Measurements from ENCODE around the gene LRP6.

- TF ChIP-seq HDGF (IDR thresholded peaks at IDR 0.05; ENCODE audit: borderline replicate concordance) (no peak), FOXA1 (IDR thresholded peaks at IDR 0.05) (no peak), ELF4 (IDR thresholded peaks at IDR 0.05) (no peak), SP1 (IDR thresholded peaks at IDR 0.05) (no peak), ARNT (IDR thresholded peaks at IDR 0.05) (no peak), FOXM1 (IDR thresholded peaks at IDR 0.05; ENCODE audit: borderline replicate concordance) (no peak), FOXK2 (IDR thresholded peaks at IDR 0.05) (no peak), NFRKB (IDR thresholded peaks at IDR 0.05) (no peak), TARDBP (IDR thresholded peaks at IDR 0.05) (no peak), BHLHE40 (IDR thresholded peaks at IDR 0.05; ENCODE audit: borderline replicate concordance) (no peak), SUZ12 (IDR thresholded peaks at IDR 0.05) (no peak), ZNF384 (IDR thresholded peaks at IDR 0.05) (no peak)
Observed at GRCh38 chr12:12272869-12273268, 6.0 kb upstream of the LRP6 start.

Data from HEK293T (cell line).